H1 (cell line): ENCODE data around the gene NLRC5. TPM values are rescaled to one million over a fixed set of nuclear protein-coding genes. Genes with fewer than 3 reads are reported as not detected.
A peak's percentile ranks its signal among the peaks of the same experiment; 100 is the strongest.

Experiments used
- CTCF ChIA-PET: fragments of 300-600 bp; sonication (Branson Sonifier 250); formaldehyde crosslinking; loops from one replicate; lab custom pipeline; 2021; ENCODE audit not compliant: partially characterized antibody; lab: Charles Lee
- POLR2A ChIA-PET: fragments of 300-600 bp; sonication (Branson Sonifier 250); formaldehyde crosslinking; loops from one replicate; lab custom pipeline; 2021; ENCODE audit warnings: inconsistent platforms; ENCODE audit not compliant: partially characterized antibody; lab: Charles Lee
- DNase-seq, 2 experiments: peaks; one replicate each; pipeline versions ENCODE4 v3.0.0 to v3.0.0-alpha.2; 2010 to 2022; ENCODE audit warnings: low spot score in 2 of 2, low read depth in 1 of 2, mixed read lengths in 1 of 2
- FAIRE-seq: peaks from 2 replicates; lab custom pipeline; 2011; peaks lifted over from hg19 to GRCh38; lab: Jason Lieb, UNC
- H2AFZ ChIP-seq: 2 replicates; pipeline ENCODE4 v1.8.1; 2012; ENCODE audit warnings: low read length, inconsistent platforms
- H2AK5ac ChIP-seq: 2 replicates; pipeline ENCODE4 v1.6.1; 2013; ENCODE audit warnings: low read depth, low read length
- H2BK120ac ChIP-seq: replicated peaks from 2 replicates; pipeline ENCODE3; 2013; ENCODE audit warnings: low read depth, low read length, inconsistent platforms
- H2BK12ac ChIP-seq: 2 replicates; pipeline ENCODE4 v1.6.1; 2013; ENCODE audit warnings: low read depth, low read length
- H2BK15ac ChIP-seq: 2 replicates; pipeline ENCODE4 v1.6.1; 2013; ENCODE audit warnings: low read length
- H2BK20ac ChIP-seq: 2 replicates; pipeline ENCODE4 v1.6.1; 2013; ENCODE audit warnings: low read length
- H2BK5ac ChIP-seq: 2 replicates; pipeline ENCODE4 v1.6.1; 2013; ENCODE audit warnings: low read depth, low read length
- H3K14ac ChIP-seq: 2 replicates; pipeline ENCODE4 v1.6.1; 2013; ENCODE audit warnings: inconsistent platforms; ENCODE audit not compliant: insufficient read length
- H3K18ac ChIP-seq: 2 replicates; pipeline ENCODE4 v1.6.1; 2013; ENCODE audit warnings: low read length; ENCODE audit errors: extremely low read depth
- H3K23ac ChIP-seq: 2 replicates; pipeline ENCODE4 v1.6.1; 2013; ENCODE audit warnings: inconsistent platforms; ENCODE audit not compliant: insufficient read length
- H3K23me2 ChIP-seq: 2 replicates; pipeline ENCODE4 v1.6.1; 2013; ENCODE audit warnings: low read depth, low read length
- H3K27ac ChIP-seq: 2 replicates; pipeline ENCODE4 v1.6.1; 2011; ENCODE audit warnings: low read depth, low read length, inconsistent platforms
- H3K27me3 ChIP-seq, 4 experiments: replicated peaks in 1 of 4; 1 replicate in 1 of 4; 2 replicates in 3 of 4; pipeline versions ENCODE4 v1.6.1 to v1.8.1; 2011 to 2013; ENCODE audit warnings: low read length in 3 of 4, mild to moderate bottlenecking in 3 of 4, inconsistent platforms in 2 of 4, mixed read lengths in 2 of 4, moderate library complexity in 1 of 4; ENCODE audit not compliant: control insufficient read depth in 3 of 4, insufficient read depth in 3 of 4; ENCODE audit errors: extremely low read depth in 1 of 4
- H3K36me3 ChIP-seq, 4 experiments: 2 replicates each; pipeline versions ENCODE4 v1.6.1 to v1.8.1; 2011 to 2013; ENCODE audit warnings: mild to moderate bottlenecking in 4 of 4, low read length in 3 of 4, moderate library complexity in 2 of 4, control low read depth in 1 of 4, inconsistent platforms in 1 of 4; ENCODE audit not compliant: insufficient read depth in 4 of 4, control insufficient read depth in 2 of 4
- H3K4ac ChIP-seq: replicated peaks from 2 replicates; pipeline ENCODE3; 2013; ENCODE audit warnings: low read length, low read depth, mixed read lengths, inconsistent platforms; ENCODE audit not compliant: insufficient read length
- H3K4me1 ChIP-seq, 4 experiments: replicated peaks in 1 of 4; 1 replicate in 1 of 4; 2 replicates in 3 of 4; pipeline versions ENCODE4 v1.6.1 to v1.8.1; 2011 to 2013; ENCODE audit warnings: low read length in 3 of 4, inconsistent platforms in 2 of 4, mixed read lengths in 1 of 4; ENCODE audit not compliant: insufficient read depth in 4 of 4, control insufficient read depth in 3 of 4
- H3K4me2 ChIP-seq, 2 experiments: 2 replicates each; pipeline versions ENCODE4 v1.6.1 to v1.8.1; 2011 to 2013; ENCODE audit warnings: low read depth in 2 of 2, low read length in 2 of 2, control low read depth in 1 of 2, inconsistent platforms in 1 of 2, mild to moderate bottlenecking in 1 of 2; ENCODE audit not compliant: insufficient read depth in 1 of 2
- H3K4me3 ChIP-seq, 4 experiments: fragments of 200-600, 300-600 bp in 1 of 4; sonication (generic), shearing (Covaris generic), sonication (Bioruptor Twin) in 1 of 4; 2 replicates each; pipeline versions ENCODE4 v1.5.1 to v1.8.1; 2011 to 2016; ENCODE audit warnings: low read length in 4 of 4, low read depth in 3 of 4, control low read depth in 2 of 4, inconsistent platforms in 2 of 4, mild to moderate bottlenecking in 2 of 4, mixed read lengths in 1 of 4, moderate library complexity in 1 of 4; ENCODE audit not compliant: insufficient read depth in 2 of 4; ENCODE audit errors: extremely low read depth in 1 of 4
- H3K56ac ChIP-seq: replicated peaks from 2 replicates; pipeline ENCODE3; 2013; ENCODE audit warnings: low read depth, mild to moderate bottlenecking, mixed read lengths, low read length, inconsistent platforms; ENCODE audit not compliant: insufficient read length
- H3K79me1 ChIP-seq: 2 replicates; pipeline ENCODE4 v1.6.1; 2013; ENCODE audit warnings: low read depth, low read length, control low read depth
- H3K79me2 ChIP-seq, 2 experiments: 2 replicates each; pipeline versions ENCODE4 v1.6.1 to v1.8.1; 2012 to 2013; ENCODE audit warnings: low read length in 2 of 2, mild to moderate bottlenecking in 2 of 2, inconsistent platforms in 1 of 2; ENCODE audit not compliant: insufficient read depth in 2 of 2, control insufficient read depth in 1 of 2
- H3K9ac ChIP-seq, 4 experiments: replicated peaks in 1 of 4; 1 replicate in 1 of 4; 2 replicates in 3 of 4; pipeline versions ENCODE4 v1.6.1 to v1.8.1; 2011 to 2013; ENCODE audit warnings: low read depth in 3 of 4, low read length in 3 of 4, control low read depth in 2 of 4, mild to moderate bottlenecking in 2 of 4, moderate library complexity in 2 of 4, inconsistent platforms in 1 of 4; ENCODE audit errors: extremely low read depth in 1 of 4
- H3K9me3 ChIP-seq, 2 experiments: 2 replicates each; pipeline versions ENCODE4 v1.6.1 to v1.8.1; 2012 to 2013; ENCODE audit warnings: mild to moderate bottlenecking in 2 of 2, moderate library complexity in 2 of 2, control low read depth in 1 of 2, inconsistent platforms in 1 of 2, low read depth in 1 of 2, low read length in 1 of 2, mixed read lengths in 1 of 2; ENCODE audit not compliant: insufficient read depth in 2 of 2
- H4K20me1 ChIP-seq, 2 experiments: replicated peaks in 1 of 2; 2 replicates each; pipeline versions ENCODE3 to v1.8.1; 2011 to 2013; ENCODE audit warnings: inconsistent platforms in 2 of 2, low read length in 2 of 2, mild to moderate bottlenecking in 1 of 2; ENCODE audit not compliant: insufficient read depth in 2 of 2, control insufficient read depth in 1 of 2
- H4K5ac ChIP-seq: 2 replicates; pipeline ENCODE4 v1.6.1; 2013; ENCODE audit warnings: low read length, low read depth, mixed read lengths, inconsistent platforms; ENCODE audit not compliant: insufficient read length
- H4K8ac ChIP-seq: 2 replicates; pipeline ENCODE4 v1.8.0; 2013; ENCODE audit warnings: mild to moderate bottlenecking, moderate library complexity, low read length, inconsistent platforms; ENCODE audit not compliant: insufficient read depth; ENCODE audit errors: extremely low read depth
- H4K91ac ChIP-seq: replicated peaks from 2 replicates; pipeline ENCODE3; 2013; ENCODE audit warnings: low read length, mixed read lengths, inconsistent platforms; ENCODE audit not compliant: insufficient read length
- HDAC6 ChIP-seq: IDR thresholded peaks from one replicate; pipeline ENCODE4 v1.7.1; 2012; ENCODE audit warnings: low read depth, mild to moderate bottlenecking, inconsistent platforms, low read length, moderate library complexity
- KDM1A ChIP-seq: fragments of 200-600, 300-600 bp; sonication (generic); IDR thresholded peaks from 2 replicates; pipeline ENCODE4 v1.7.1; 2016; ENCODE audit warnings: mild to moderate bottlenecking, low read length, borderline replicate concordance
- SIN3A ChIP-seq, 2 experiments: IDR thresholded peaks in 1 of 2; conservative IDR thresholded peaks in 1 of 2; 2 replicates each; pipeline ENCODE4 v1.6.1; 2011 to 2012; ENCODE audit warnings: low read length in 2 of 2, improper control_type of control experiment in 1 of 2, low read depth in 1 of 2, mild to moderate bottlenecking in 1 of 2
- YY1 ChIP-seq: IDR thresholded peaks from 2 replicates; pipeline ENCODE4 v1.6.1; 2011; ENCODE audit warnings: low read depth, mild to moderate bottlenecking, low read length
- WGBS, 2 experiments: shearing (Covaris generic) in 1 of 2; methylation state at CpG; one replicate each; pipeline versions ENCODE4 v1.1.6 to v1.1.7; 2013 to 2015; ENCODE audit warnings: low lambda C conversion rate in 2 of 2, mixed read lengths in 2 of 2, inconsistent platforms in 1 of 2, low coverage in 1 of 2, missing lambda C conversion rate in 1 of 2; ENCODE audit not compliant: insufficient replicate concordance in 2 of 2, insufficient coverage in 1 of 2, insufficient read length in 1 of 2; ENCODE audit errors: extremely low coverage in 1 of 2, missing lambda C conversion rate in 1 of 2; 5-methylcytosine and 5-hydroxymethylcytosine counted together
- polyA plus RNA-seq, 7 experiments: library from polyadenylated mRNA; depleted of rRNA in 3 of 7; stranded (reverse) in 5 of 7; unstranded in 2 of 7; fragments of >200 nt in 5 of 7; fragments of 200-250 nt in 2 of 7; gene quantifications; 1 replicate in 5 of 7; 2 replicates in 1 of 7; 4 replicates in 1 of 7; pipeline versions ENCODE4 v1.2.1 to v1.2.3, GENCODE V29; 2011 to 2013; ENCODE audit warnings: missing spikeins in 2 of 7, mixed read lengths in 2 of 7
- total RNA-seq: library from RNA; stranded (reverse); fragmentation: NEBNext Ultra II Directional; extraction: Animal tissue kit (Norgen Biotek cat#: 25700); gene quantifications from 2 replicates; pipeline ENCODE4 v1.2.1, GENCODE V29; 2021
- TF ChIP-seq, protein P1 (sequence below), 3 experiments: IDR thresholded peaks; 1 replicate in 2 of 3; 2 replicates in 1 of 3; pipeline versions ENCODE4 v1.5.1 to v1.6.1; 2011; ENCODE audit warnings: low read length in 3 of 3, mild to moderate bottlenecking in 3 of 3, inconsistent platforms in 2 of 3, low read depth in 1 of 3, moderate library complexity in 1 of 3; ENCODE audit not compliant: insufficient read depth in 1 of 3; ENCODE audit errors: control extremely low read depth in 1 of 3

Gene NLRC5
- total and polyA plus RNA-seq, 2 of the 8 experiments (the other 6 are each of a cell fraction or from before 2014, with no cell fraction given): 2.2 to 3.2 TPM

DNA sequence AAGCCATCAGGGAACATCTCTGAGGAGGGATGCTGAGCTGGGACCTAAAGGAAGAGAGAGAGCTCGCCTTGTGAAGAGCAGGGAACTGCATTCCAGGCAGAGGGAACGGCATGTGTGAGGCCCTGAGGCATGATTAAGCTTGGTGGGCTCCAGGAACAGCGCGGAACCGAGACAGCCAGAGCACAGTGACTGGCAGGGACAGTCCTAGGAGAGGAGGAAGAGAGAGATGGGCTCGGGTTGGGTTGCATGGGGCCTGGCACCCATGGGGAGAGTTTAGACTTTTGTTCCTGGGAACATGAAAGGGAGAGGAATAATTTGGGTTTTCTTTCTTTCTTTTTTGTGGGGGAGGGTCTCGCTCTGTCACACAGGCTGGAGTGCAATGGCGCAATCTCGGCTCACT, 63.8 kb downstream of the NLRC5 start:
- Histone ChIP-seq H4K20me1 (no peaks in the 10 kb centered on the region), H4K8ac (no peak overlapping the region), H3K27me3 (no peaks in the 10 kb centered on the region), H3K56ac (no peak overlapping the region), H3K4ac (no peak overlapping the region), H4K5ac (no peak overlapping the region), H2BK20ac (no peak overlapping the region), H2AK5ac (no peak overlapping the region), H3K9me3 (no peaks in the 10 kb centered on the region), H3K4me1 (peaks cover 0 to 6% (median 0%) of the 10 kb centered on the region in 4 experiments; a peak in 1 of 7 replicates), H3K27ac (no peak overlapping the region), H2BK15ac (no peak overlapping the region), H3K79me1 (no peaks in the 10 kb centered on the region), H3K9ac (no peak overlapping the region), H2BK12ac (no peak overlapping the region), H2BK120ac (no peak overlapping the region), H3K4me3 (no peak overlapping the region), H4K91ac (no peak overlapping the region), H2AFZ (no peak overlapping the region), H3K4me2 (no peak overlapping the region), H3K18ac (no peak overlapping the region), H3K79me2 (no peaks in the 10 kb centered on the region), H3K14ac (no peak overlapping the region), H2BK5ac (no peak overlapping the region), H3K36me3 (no peaks in the 10 kb centered on the region), H3K23me2 (peaks cover 3% of the 10 kb centered on the region; the same call in 1 of the 2 replicates), H3K23ac (no peak overlapping the region)
- 90% methylated on average over 9 of the region's 9 CpGs; no CpG with 5 or more reads in 1 of the 2 experiments for WGBS, 2 experiments
- DNase-seq (no peak), FAIRE-seq (no peak)
- ChIA-PET POLR2A (no interaction called here), CTCF (interaction anchor here (1.2 to 2.1 kb wide), 3 partner anchors 14 to 94 kb away, joined by 3 to 8 read pairs (median 4); no protein-coding TSS in a partner anchor)
- TF ChIP-seq HDAC6: no peak
- TF ChIP-seq, protein P1, sequence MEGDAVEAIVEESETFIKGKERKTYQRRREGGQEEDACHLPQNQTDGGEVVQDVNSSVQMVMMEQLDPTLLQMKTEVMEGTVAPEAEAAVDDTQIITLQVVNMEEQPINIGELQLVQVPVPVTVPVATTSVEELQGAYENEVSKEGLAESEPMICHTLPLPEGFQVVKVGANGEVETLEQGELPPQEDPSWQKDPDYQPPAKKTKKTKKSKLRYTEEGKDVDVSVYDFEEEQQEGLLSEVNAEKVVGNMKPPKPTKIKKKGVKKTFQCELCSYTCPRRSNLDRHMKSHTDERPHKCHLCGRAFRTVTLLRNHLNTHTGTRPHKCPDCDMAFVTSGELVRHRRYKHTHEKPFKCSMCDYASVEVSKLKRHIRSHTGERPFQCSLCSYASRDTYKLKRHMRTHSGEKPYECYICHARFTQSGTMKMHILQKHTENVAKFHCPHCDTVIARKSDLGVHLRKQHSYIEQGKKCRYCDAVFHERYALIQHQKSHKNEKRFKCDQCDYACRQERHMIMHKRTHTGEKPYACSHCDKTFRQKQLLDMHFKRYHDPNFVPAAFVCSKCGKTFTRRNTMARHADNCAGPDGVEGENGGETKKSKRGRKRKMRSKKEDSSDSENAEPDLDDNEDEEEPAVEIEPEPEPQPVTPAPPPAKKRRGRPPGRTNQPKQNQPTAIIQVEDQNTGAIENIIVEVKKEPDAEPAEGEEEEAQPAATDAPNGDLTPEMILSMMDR (IDR thresholded peaks at IDR 0.05; ENCODE audit: control extremely low read depth in 1 of 3, insufficient read depth in 1 of 3, low read depth in 1 of 3, low read length in 3 of 3): no peak
- TF ChIP-seq KDM1A: 0 out of 2 replicates have a peak, but pooled peaks have one; percentile 15
- no peak for TF ChIP-seq SIN3A (conservative IDR thresholded peaks at IDR 0.05 in 1 of 2, IDR thresholded peaks at IDR 0.05 in 1 of 2; ENCODE audit: low read depth in 1 of 2, low read length in 2 of 2)
- TF ChIP-seq YY1: no peak
